Hepatocyte (in vitro differentiated cells): Measurements from ENCODE around the gene MBOAT7. TPM values are rescaled to one million over a fixed set of nuclear protein-coding genes. Genes with fewer than 3 reads are reported as not detected.
A peak's percentile ranks its signal among the peaks of the same experiment; 100 is the strongest.
"Not testable (repeated sequence)": the region's sequence is repeated elsewhere in the genome, so short reads cannot be mapped to it uniquely, and the experiment has no call there.

Experiments
- DNase-seq: peaks from one replicate; pipeline ENCODE4 v3.0.0-alpha.2; 2016; ENCODE audit warnings: low spot score
- H2AFZ ChIP-seq: fragments of 200-600 bp; sonication (generic); 2 replicates; pipeline ENCODE4 v1.6.0; 2016; ENCODE audit warnings: antibody characterized with exemption, mild to moderate bottlenecking
- H3K27ac ChIP-seq: fragments of 200-600 bp; sonication (generic); 2 replicates; pipeline ENCODE4 v1.5.1; 2016; ENCODE audit warnings: mild to moderate bottlenecking
- H3K27me3 ChIP-seq: fragments of 200-600 bp; sonication (generic); 2 replicates; pipeline ENCODE4 v1.6.1; 2016
- H3K36me3 ChIP-seq: fragments of 200-600 bp; sonication (generic); replicated peaks from 2 replicates; pipeline ENCODE4 v1.5.1; 2016; ENCODE audit warnings: low read depth; ENCODE audit not compliant: insufficient read depth
- H3K4me1 ChIP-seq: fragments of 200-600 bp; sonication (generic); 2 replicates; pipeline ENCODE4 v1.5.1; 2016; ENCODE audit warnings: mild to moderate bottlenecking, moderate library complexity; ENCODE audit not compliant: insufficient read depth
- H3K4me2 ChIP-seq: fragments of 200-600 bp; sonication (generic); 2 replicates; pipeline ENCODE4 v1.6.0; 2016
- H3K4me3 ChIP-seq: fragments of 200-600 bp; sonication (generic); 2 replicates; pipeline ENCODE4 v1.5.1; 2016; ENCODE audit warnings: mild to moderate bottlenecking
- H3K79me2 ChIP-seq: fragments of 200-600 bp; sonication (generic); 2 replicates; pipeline ENCODE4 v1.6.0; 2017; ENCODE audit warnings: mild to moderate bottlenecking
- H3K9me2 ChIP-seq: fragments of 200-600 bp; sonication (generic); replicated peaks from 2 replicates; pipeline ENCODE4 v1.6.0; 2017; ENCODE audit warnings: mild to moderate bottlenecking; ENCODE audit not compliant: insufficient read depth
- H3K9me3 ChIP-seq: fragments of 200-600 bp; sonication (generic); 2 replicates; pipeline ENCODE4 v1.5.1; 2016; ENCODE audit warnings: low read depth, mild to moderate bottlenecking
- H4K20me1 ChIP-seq: fragments of 200-600 bp; sonication (generic); 2 replicates; pipeline ENCODE4 v1.6.0; 2016; ENCODE audit warnings: mild to moderate bottlenecking; ENCODE audit not compliant: insufficient read depth, poor library complexity, severe bottlenecking
- CTCF ChIP-seq: fragments of 200-600 bp; sonication (generic); IDR thresholded peaks from 2 replicates; pipeline ENCODE4 v1.5.1; 2016; ENCODE audit warnings: antibody characterized with exemption, mild to moderate bottlenecking; ENCODE audit not compliant: poor library complexity
- EZH2 ChIP-seq: fragments of 200-600 bp; sonication (generic); IDR thresholded peaks from 2 replicates; pipeline ENCODE4 v1.6.1; 2016; ENCODE audit warnings: antibody characterized with exemption, mild to moderate bottlenecking, borderline replicate concordance
- EZH2phosphoT487 ChIP-seq: fragments of 200-600 bp; sonication (generic); IDR thresholded peaks from one replicate; pipeline ENCODE4 v1.6.1; 2018; ENCODE audit warnings: antibody characterized with exemption, mild to moderate bottlenecking, low read depth, moderate library complexity; ENCODE audit not compliant: unreplicated experiment, severe bottlenecking
- WGBS: methylation state at CpG from one replicate; pipeline ENCODE4 v1.1.6; 2016; ENCODE audit warnings: low lambda C conversion rate; ENCODE audit errors: missing lambda C conversion rate; 5-methylcytosine and 5-hydroxymethylcytosine counted together
- polyA plus RNA-seq: library from polyadenylated mRNA; unstranded; fragments of >200 nt; fragmentation: Nextera tagmentation; extraction: Ambion mirVana; gene quantifications from 2 replicates; pipeline ENCODE4 v1.2.1, GENCODE V29; 2016
- total RNA-seq: library from RNA; depleted of rRNA; stranded (reverse); fragments of >200 nt; gene quantifications from 2 replicates; pipeline ENCODE4 v1.2.3, GENCODE V29; 2014

Gene MBOAT7
- total and polyA plus RNA-seq, 2 experiments from 2014 or later: 93.5 to 179 TPM

GRCh38 chr19:54216869-54217268, 27.5 kb upstream of the MBOAT7 start:
- no peak overlapping the region for H3K27ac ChIP-seq
- H3K4me3 ChIP-seq: no peak overlapping the region
- H3K4me1 ChIP-seq: no peaks in the 10 kb centered on the region
- peaks cover 17% of the 10 kb centered on the region for H3K79me2 ChIP-seq
- TF ChIP-seq CTCF: no peak
- no peak for TF ChIP-seq EZH2
- TF ChIP-seq EZH2phosphoT487: no peak
- no peaks in the 10 kb centered on the region for H4K20me1 ChIP-seq
- no peak overlapping the region for H3K4me2 ChIP-seq
- H3K36me3 ChIP-seq: no peaks in the 10 kb centered on the region
- H3K9me3 ChIP-seq: no peaks in the 10 kb centered on the region
- WGBS: 90% methylated on average over 9 of the region's 9 CpGs
- no peaks in the 10 kb centered on the region for H3K9me2 ChIP-seq
- no peak for DNase-seq
- H3K27me3 ChIP-seq: no peaks in the 10 kb centered on the region
- H2AFZ ChIP-seq: no peak overlapping the region

GRCh38 chr19:54214734-54215133, 25.4 kb upstream of the MBOAT7 start:
- Histone ChIP-seq H3K79me2 (peaks cover 19% of the 10 kb centered on the region), H3K4me1 (peaks cover 13% of the 10 kb centered on the region)
- WGBS: 98% methylated on average over 11 of the region's 19 CpGs
- not testable (repeated sequence) for H3K4me3 ChIP-seq, DNase-seq, H3K9me3 ChIP-seq, H3K9me2 ChIP-seq, H3K4me2 ChIP-seq, H3K36me3 ChIP-seq, H3K27me3 ChIP-seq, H3K27ac ChIP-seq, H2AFZ ChIP-seq, H4K20me1 ChIP-seq

- Histone ChIP-seq H3K79me2 (peaks cover 19% of the 10 kb centered on the region), H3K4me1 (peaks cover 18% of the 10 kb centered on the region)
- not testable (repeated sequence) for H3K4me2 ChIP-seq, H2AFZ ChIP-seq, H3K9me2 ChIP-seq, DNase-seq, H3K9me3 ChIP-seq, H3K27me3 ChIP-seq, H3K36me3 ChIP-seq, H3K27ac ChIP-seq, H4K20me1 ChIP-seq, H3K4me3 ChIP-seq
- 49% methylated on average over 5 of the region's 5 CpGs for WGBS
Observed at GRCh38 chr19:54214217-54214616, 24.8 kb upstream of the MBOAT7 start.

- no peaks in the 10 kb centered on the region for H3K36me3 ChIP-seq
- H3K27ac ChIP-seq: peak overlapping the region; percentile 91
- peak overlapping the region; percentile 60 for H3K4me2 ChIP-seq
- H3K27me3 ChIP-seq: no peaks in the 10 kb centered on the region
- H4K20me1 ChIP-seq: peaks cover 28% of the 10 kb centered on the region
- peaks cover 43% of the 10 kb centered on the region for H3K4me1 ChIP-seq
- no peak overlapping the region for H3K4me3 ChIP-seq
- no peak for DNase-seq
- H3K9me2 ChIP-seq: no peaks in the 10 kb centered on the region
- peaks cover 36% of the 10 kb centered on the region for H3K79me2 ChIP-seq
- 82% methylated on average over 12 of the region's 12 CpGs for WGBS
- TF ChIP-seq CTCF (no peak), EZH2 (no peak), EZH2phosphoT487 (no peak)
- no peak overlapping the region for H2AFZ ChIP-seq
- no peaks in the 10 kb centered on the region for H3K9me3 ChIP-seq
Observed at GRCh38 chr19:54211235-54211634, 21.9 kb upstream of the MBOAT7 start.
